HepG2 (cell line): Measurements from ENCODE around the gene FKBP1B. TPM values are rescaled to one million over a fixed set of nuclear protein-coding genes. Genes with fewer than 3 reads are reported as not detected.

Source experiments
- E2F2 ChIP-seq: sonication (generic); formaldehyde crosslinking; IDR thresholded peaks from 2 replicates; pipeline ENCODE4 v1.4.0; 2020; ENCODE audit warnings: missing genetic modification reagents, borderline replicate concordance
- KAT2B ChIP-seq: fragments of 150-350 bp; IDR thresholded peaks from 2 replicates; pipeline ENCODE4 v1.6.1; 2014; ENCODE audit warnings: low read depth, low read length, borderline replicate concordance
- PLSCR1 ChIP-seq: sonication (generic); formaldehyde crosslinking; IDR thresholded peaks from 2 replicates; pipeline ENCODE4 v1.5.0; 2020; ENCODE audit warnings: missing genetic modification reagents, mild to moderate bottlenecking, borderline replicate concordance
- SOX5 ChIP-seq: IDR thresholded peaks from 2 replicates; pipeline ENCODE4 v1.6.1; 2016; ENCODE audit warnings: borderline replicate concordance
- ZBTB34 ChIP-seq: sonication (generic); formaldehyde crosslinking; IDR thresholded peaks from 2 replicates; pipeline ENCODE4 v1.8.0; 2022; ENCODE audit warnings: mild to moderate bottlenecking, missing genetic modification reagents
- ZFAT ChIP-seq: sonication (generic); formaldehyde crosslinking; conservative IDR thresholded peaks from 2 replicates; pipeline ENCODE4 v1.8.1; 2023; ENCODE audit warnings: missing genetic modification reagents, inconsistent platforms
- ZFP91 ChIP-seq: sonication (generic); formaldehyde crosslinking; IDR thresholded peaks from 2 replicates; pipeline ENCODE4 v1.9.0; 2022; ENCODE audit warnings: missing genetic modification reagents, mild to moderate bottlenecking, borderline replicate concordance
- ZHX2 ChIP-seq, 2 experiments: sonication (generic) in 1 of 2; formaldehyde crosslinking in 1 of 2; IDR thresholded peaks; 2 replicates each; pipeline versions ENCODE4 v1.6.1 to v1.9.0; 2014 to 2022; ENCODE audit warnings: antibody characterized with exemption in 1 of 2, borderline replicate concordance in 1 of 2, inconsistent platforms in 1 of 2, low read depth in 1 of 2, missing genetic modification reagents in 1 of 2
- ZNF282 ChIP-seq: fragments of 450-650 bp; IDR thresholded peaks from 2 replicates; pipeline ENCODE4 v1.6.1; 2018; ENCODE audit not compliant: partially characterized antibody
- ZNF335 ChIP-seq: sonication (generic); formaldehyde crosslinking; IDR thresholded peaks from 2 replicates; pipeline ENCODE4 v1.4.0; 2020; ENCODE audit warnings: missing genetic modification reagents
- ZNF530 ChIP-seq: sonication (generic); formaldehyde crosslinking; IDR thresholded peaks from 2 replicates; pipeline ENCODE4 v1.5.0; 2020; ENCODE audit warnings: low read depth, mild to moderate bottlenecking, missing genetic modification reagents
- polyA plus RNA-seq, 8 experiments: library from polyadenylated mRNA; depleted of rRNA in 3 of 8; stranded (reverse) in 7 of 8; unstranded in 1 of 8; fragments of >200 nt; fragmentation: Illumina TruSeq in 4 of 8; extraction: Trizol in 4 of 8; gene quantifications; 2 replicates each; pipeline versions ENCODE4 v1.2.1 to v1.2.3, GENCODE V29; 2011 to 2016; ENCODE audit warnings: low read depth in 4 of 8, missing spikeins in 1 of 8, mixed read lengths in 1 of 8; ENCODE audit not compliant: insufficient read depth in 1 of 8
- total RNA-seq, 5 experiments: library from RNA; depleted of rRNA; stranded (reverse); fragments of >200 nt; fragmentation: Illumina TruSeq; extraction: Trizol; gene quantifications; 2 replicates each; pipeline ENCODE4 v1.2.3, GENCODE V29; 2016; ENCODE audit warnings: low read depth in 1 of 5
- TF ChIP-seq, protein P1 (sequence below): sonication (generic); formaldehyde crosslinking; IDR thresholded peaks from 2 replicates; pipeline ENCODE4 v1.4.0; 2020; ENCODE audit warnings: missing genetic modification reagents
- TF ChIP-seq, protein P2 (sequence below): sonication (generic); formaldehyde crosslinking; IDR thresholded peaks from 2 replicates; pipeline ENCODE4 v1.8.1; 2023; ENCODE audit warnings: mild to moderate bottlenecking, inconsistent platforms, moderate library complexity, missing genetic modification reagents, borderline replicate concordance

The FKBP1B gene
- total and polyA plus RNA-seq, 2 of the 13 experiments (the other 11 are each of a cell fraction or from before 2014, with no cell fraction given) = 35.2 to 96.3 TPM

DNA sequence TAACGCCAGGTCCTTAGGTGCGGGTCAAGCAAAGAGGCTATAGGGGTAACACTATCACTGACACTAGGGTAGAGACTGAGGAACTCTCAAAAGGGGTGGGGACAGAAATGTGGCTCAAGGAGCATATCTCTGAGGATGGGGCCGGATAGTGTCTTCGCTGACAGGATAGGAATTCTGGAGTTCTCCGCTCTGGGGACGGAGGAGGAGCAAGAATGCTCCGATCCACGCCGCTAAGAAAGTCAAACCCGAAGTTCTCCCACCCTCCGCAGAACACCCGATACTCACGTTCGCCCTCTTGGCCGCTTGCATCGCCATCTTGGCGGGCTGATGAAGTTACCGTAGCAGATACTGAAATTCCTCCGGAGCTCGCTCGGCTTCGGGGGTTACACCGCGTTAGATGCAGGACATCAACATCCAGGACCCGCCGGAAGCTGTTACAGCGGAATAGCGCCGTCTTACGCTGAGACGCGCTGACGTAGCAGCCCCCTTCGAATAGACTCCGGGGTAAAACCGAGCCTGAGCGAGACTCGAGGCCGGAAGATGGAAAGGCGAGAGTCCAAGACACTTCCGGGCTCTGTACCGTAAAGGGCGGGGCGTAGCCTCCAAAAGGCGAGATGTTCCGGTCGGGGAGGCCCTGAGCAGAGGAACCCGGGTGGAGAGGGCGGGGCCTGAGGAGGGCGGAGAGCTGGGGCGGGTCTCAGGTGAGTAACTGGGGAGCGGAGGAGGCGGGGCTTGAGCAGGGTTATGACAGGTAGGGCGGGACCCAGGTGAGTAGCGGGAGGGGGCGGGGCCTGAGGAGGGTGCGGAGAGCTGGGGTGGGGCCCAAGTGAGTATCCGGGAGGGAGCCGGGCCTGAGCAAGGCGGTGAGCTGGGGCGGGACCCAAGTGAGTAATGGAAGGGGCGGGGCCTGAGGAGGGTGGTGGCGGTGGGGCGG, 26.6 kb downstream of the FKBP1B start, which contains the start of gene SF3B6 (continued):
- TF ChIP-seq ZHX2 (IDR thresholded peaks at IDR 0.05; ENCODE audit: low read depth) = peak; percentile 94
- TF ChIP-seq ZHX2 (CRISPR knock-in tag; IDR thresholded peaks at IDR 0.05; ENCODE audit: borderline replicate concordance) = no peak
- TF ChIP-seq PLSCR1 (CRISPR knock-in tag) = no peak
- TF ChIP-seq ZFP91 (CRISPR knock-in tag) = peak; percentile 98
- no peak for TF ChIP-seq ZFAT (CRISPR knock-in tag)
- TF ChIP-seq, protein P1, sequence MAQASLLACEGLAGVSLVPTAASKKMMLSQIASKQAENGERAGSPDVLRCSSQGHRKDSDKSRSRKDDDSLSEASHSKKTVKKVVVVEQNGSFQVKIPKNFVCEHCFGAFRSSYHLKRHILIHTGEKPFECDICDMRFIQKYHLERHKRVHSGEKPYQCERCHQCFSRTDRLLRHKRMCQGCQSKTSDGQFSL (CRISPR knock-in tag) = peak; percentile 73; the same call in 1 of the 2 replicates
- no peak for TF ChIP-seq ZNF282
- peak; percentile 93; the same call in 1 of the 2 replicates for TF ChIP-seq ZNF335 (CRISPR knock-in tag)
- TF ChIP-seq KAT2B = no peak; the same call in 1 of the 2 replicates
- TF ChIP-seq, protein P2, sequence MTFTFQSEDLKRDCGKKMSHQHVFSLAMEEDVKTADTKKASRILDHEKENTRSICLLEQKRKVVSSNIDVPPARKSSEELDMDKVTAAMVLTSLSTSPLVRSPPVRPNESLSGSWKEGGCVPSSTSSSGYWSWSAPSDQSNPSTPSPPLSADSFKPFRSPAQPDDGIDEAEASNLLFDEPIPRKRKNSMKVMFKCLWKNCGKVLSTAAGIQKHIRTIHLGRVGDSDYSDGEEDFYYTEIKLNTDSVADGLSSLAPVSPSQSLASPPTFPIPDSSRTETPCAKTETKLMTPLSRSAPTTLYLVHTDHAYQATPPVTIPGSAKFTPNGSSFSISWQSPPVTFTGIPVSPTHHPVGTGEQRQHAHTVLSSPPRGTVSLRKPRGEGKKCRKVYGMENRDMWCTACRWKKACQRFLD (CRISPR knock-in tag) = peak; percentile 94
- TF ChIP-seq ZNF530 (CRISPR knock-in tag) = no peak
- no peak for TF ChIP-seq E2F2 (CRISPR knock-in tag)
- TF ChIP-seq SOX5 (CRISPR knock-in tag) = peak; percentile 79; the same call in 1 of the 2 replicates
- peak; percentile 84 for TF ChIP-seq ZBTB34 (CRISPR knock-in tag)
